ENCODE measurements around the gene RELN. TPM values are rescaled to one million over a fixed set of nuclear protein-coding genes. Genes with fewer than 3 reads are reported as not detected.
"Not testable (repeated sequence)": the region's sequence is repeated elsewhere in the genome, so short reads cannot be mapped to it uniquely, and the experiment has no call there.

Gene RELN
- not detected for total RNA-seq
- polyA plus RNA-seq = not detected

DNA sequence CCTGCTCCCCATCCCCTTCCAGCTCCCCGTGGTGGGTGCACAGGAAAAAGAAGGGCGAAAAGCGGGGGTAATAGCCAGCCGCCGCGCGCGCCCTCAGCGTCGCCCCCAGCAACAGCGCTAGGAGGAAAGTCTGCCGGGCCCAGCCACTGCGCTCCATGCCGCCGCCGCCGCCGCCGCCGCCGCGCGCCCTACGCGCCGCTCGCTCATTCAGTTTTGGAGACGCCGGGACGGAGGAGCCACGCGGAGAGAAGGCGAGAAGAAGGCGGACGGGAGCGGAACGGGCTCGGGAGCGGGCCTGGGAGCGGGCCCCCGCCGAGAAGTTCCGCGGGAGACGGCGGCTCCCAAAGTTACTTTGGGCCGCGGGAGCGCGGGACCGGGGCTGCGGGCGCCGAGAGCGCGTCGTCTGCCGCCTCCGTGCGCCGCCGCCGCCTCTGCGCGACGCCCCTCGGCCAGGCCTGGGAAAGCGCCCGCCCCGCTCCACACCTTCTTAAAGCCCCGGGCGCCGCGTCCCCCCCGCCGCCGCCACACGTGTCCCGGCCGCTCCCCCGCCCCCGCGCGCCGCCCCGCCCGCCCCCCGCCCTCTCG, at the start of gene RELN:
TSS of gene RELN (minus strand) at position 459 of the 585 bp plus-strand sequence. CDS start at position 157, 302 bp downstream.
- ChIA-PET POLR2A (ENCODE audit: partially characterized antibody) (no interaction called here), CTCF (ENCODE audit: partially characterized antibody) (no interaction called here)
- intact Hi-C loops (cut with micrococcal nuclease) = no loop called here
- Mint-ChIP-seq H3K4me1 (peaks cover 3 to 15% (median 9%) of the 10 kb centered on the region in 4 donors), H3K9me3 (peaks cover 0 to 2% (median 0%) of the 10 kb centered on the region in 8 donors), H3K27ac (no peak within 1 kb of the TSS), H3K27me3 (peaks cover 20 to 28% of the 10 kb centered on the region in 2 donors), H3K36me3 (no peaks in the 10 kb centered on the region), H3K4me3 (peak within 1 kb of the TSS; percentile 48 to 80 (median 66))
- Histone ChIP-seq H3K36me3 (ENCODE audit: insufficient read depth, low read length) (no peaks in the 10 kb centered on the region), H3K4me3 (ENCODE audit: low read length in 2 of 2) (no peak within 1 kb of the TSS), H3K27me3 (ENCODE audit: insufficient read depth, low read length) (no peaks in the 10 kb centered on the region), H3K4me1 (ENCODE audit: insufficient read depth, low read length) (no peaks in the 10 kb centered on the region), H3K27ac (ENCODE audit: low read depth, low read length) (no peak within 1 kb of the TSS), H3K9me3 (ENCODE audit: control insufficient read depth in 1 of 2, low read length in 2 of 2) (no peaks in the 10 kb centered on the region)
- DNase-seq = no peak

- Mint-ChIP-seq H3K27me3 (peaks cover 2 to 20% of the 10 kb centered on the region in 2 donors), H3K9me3 (peaks cover 4 to 17% (median 8%) of the 10 kb centered on the region in 8 donors), H3K4me1 (no peaks in the 10 kb centered on the region), H3K27ac (no peak overlapping the region), H3K36me3 (no peaks in the 10 kb centered on the region), H3K4me3 (no peak overlapping the region)
- Histone ChIP-seq H3K9me3 (ENCODE audit: control insufficient read depth in 1 of 2, low read length in 2 of 2) (no peaks in the 10 kb centered on the region), H3K36me3 (ENCODE audit: insufficient read depth, low read length) (no peaks in the 10 kb centered on the region), H3K27me3 (ENCODE audit: insufficient read depth, low read length) (no peaks in the 10 kb centered on the region), H3K27ac (ENCODE audit: low read depth, low read length) (no peak overlapping the region), H3K4me3 (ENCODE audit: low read length in 2 of 2) (no peak overlapping the region), H3K4me1 (ENCODE audit: insufficient read depth, low read length) (no peaks in the 10 kb centered on the region)
- ChIA-PET POLR2A (ENCODE audit: partially characterized antibody) (no interaction called here), CTCF (ENCODE audit: partially characterized antibody) (no interaction called here)
- DNase-seq = no peak
- intact Hi-C loops (cut with micrococcal nuclease) = no loop called here
Observed at GRCh38 chr7:104038136-104038535, 48.7 kb upstream of the RELN start.

DNA sequence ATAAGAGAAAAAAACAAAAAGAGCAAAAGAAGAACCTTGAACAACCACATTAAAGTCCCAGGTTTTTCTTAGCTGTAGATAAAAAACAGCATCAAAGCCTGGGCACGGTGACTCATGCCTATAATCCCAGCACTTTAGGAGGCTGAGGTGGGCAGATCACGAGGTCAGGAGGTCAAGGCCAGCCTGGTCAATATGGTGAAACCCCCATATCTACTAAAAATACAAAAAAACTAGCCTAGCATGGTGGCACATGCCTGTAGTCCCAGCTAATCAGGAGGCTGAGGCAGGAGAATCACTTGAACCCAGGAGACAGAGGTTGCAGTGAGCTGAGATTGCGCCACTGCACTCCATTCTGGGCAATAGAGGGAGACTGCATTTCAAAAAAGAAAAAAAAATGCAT, 47.4 kb upstream of the RELN start:
- DNase-seq; CTCF ChIA-PET (ENCODE audit: partially characterized antibody); intact Hi-C loops (cut with micrococcal nuclease); H3K36me3 Mint-ChIP-seq; H3K27ac Mint-ChIP-seq; H3K9me3 ChIP-seq (ENCODE audit: control insufficient read depth in 1 of 2, low read length in 2 of 2); H3K27ac ChIP-seq (ENCODE audit: low read depth, low read length); POLR2A ChIA-PET (ENCODE audit: partially characterized antibody); H3K4me1 Mint-ChIP-seq; H3K27me3 ChIP-seq (ENCODE audit: insufficient read depth, low read length); H3K4me1 ChIP-seq (ENCODE audit: insufficient read depth, low read length); H3K4me3 ChIP-seq (ENCODE audit: low read length in 2 of 2); H3K36me3 ChIP-seq (ENCODE audit: insufficient read depth, low read length): not testable (repeated sequence)
- H3K9me3 Mint-ChIP-seq = peaks cover 4 to 17% (median 8%) of the 10 kb centered on the region in 8 donors
- H3K4me3 Mint-ChIP-seq = peak overlapping the region in 1 of 8 donors; percentile 36
- peaks cover under 1 to 18% of the 10 kb centered on the region in 2 donors for H3K27me3 Mint-ChIP-seq

- Mint-ChIP-seq H3K36me3 (no peaks in the 10 kb centered on the region), H3K9me3 (peaks cover 4 to 17% (median 9%) of the 10 kb centered on the region in 8 donors), H3K4me3 (no peak overlapping the region), H3K27ac (no peak overlapping the region), H3K4me1 (no peaks in the 10 kb centered on the region), H3K27me3 (peaks cover 0 to 17% of the 10 kb centered on the region in 2 donors)
- no peak for DNase-seq
- POLR2A ChIA-PET (ENCODE audit: partially characterized antibody) = no interaction called here
- no peaks in the 10 kb centered on the region for H3K27me3 ChIP-seq (ENCODE audit: insufficient read depth, low read length)
- H3K4me3 ChIP-seq (ENCODE audit: low read length in 2 of 2) = no peak overlapping the region
- CTCF ChIA-PET (ENCODE audit: partially characterized antibody) = no interaction called here
- no peaks in the 10 kb centered on the region for H3K36me3 ChIP-seq (ENCODE audit: insufficient read depth, low read length)
- H3K4me1 ChIP-seq (ENCODE audit: insufficient read depth, low read length) = no peaks in the 10 kb centered on the region
- intact Hi-C loops (cut with micrococcal nuclease) = no loop called here
- no peak overlapping the region for H3K27ac ChIP-seq (ENCODE audit: low read depth, low read length)
- H3K9me3 ChIP-seq (ENCODE audit: control insufficient read depth in 1 of 2, low read length in 2 of 2) = no peaks in the 10 kb centered on the region
Observed at GRCh38 chr7:104035351-104035750, 45.9 kb upstream of the RELN start.

- Mint-ChIP-seq H3K4me3 (no peak overlapping the region), H3K9me3 (peaks cover 4 to 17% (median 9%) of the 10 kb centered on the region in 8 donors), H3K4me1 (no peaks in the 10 kb centered on the region), H3K27ac (no peak overlapping the region), H3K36me3 (no peaks in the 10 kb centered on the region), H3K27me3 (peaks cover 0 to 17% of the 10 kb centered on the region in 2 donors)
- H3K27ac ChIP-seq (ENCODE audit: low read depth, low read length) = no peak overlapping the region
- DNase-seq = no peak
- intact Hi-C loops (cut with micrococcal nuclease) = no loop called here
- H3K4me1 ChIP-seq (ENCODE audit: insufficient read depth, low read length) = no peaks in the 10 kb centered on the region
- no peaks in the 10 kb centered on the region for H3K27me3 ChIP-seq (ENCODE audit: insufficient read depth, low read length)
- no peaks in the 10 kb centered on the region for H3K9me3 ChIP-seq (ENCODE audit: control insufficient read depth in 1 of 2, low read length in 2 of 2)
- CTCF ChIA-PET (ENCODE audit: partially characterized antibody) = no interaction called here
- POLR2A ChIA-PET (ENCODE audit: partially characterized antibody) = no interaction called here
- H3K4me3 ChIP-seq (ENCODE audit: low read length in 2 of 2) = no peak overlapping the region
- H3K36me3 ChIP-seq (ENCODE audit: insufficient read depth, low read length) = no peaks in the 10 kb centered on the region
Observed at GRCh38 chr7:104034679-104035078, 45.2 kb upstream of the RELN start.

DNA sequence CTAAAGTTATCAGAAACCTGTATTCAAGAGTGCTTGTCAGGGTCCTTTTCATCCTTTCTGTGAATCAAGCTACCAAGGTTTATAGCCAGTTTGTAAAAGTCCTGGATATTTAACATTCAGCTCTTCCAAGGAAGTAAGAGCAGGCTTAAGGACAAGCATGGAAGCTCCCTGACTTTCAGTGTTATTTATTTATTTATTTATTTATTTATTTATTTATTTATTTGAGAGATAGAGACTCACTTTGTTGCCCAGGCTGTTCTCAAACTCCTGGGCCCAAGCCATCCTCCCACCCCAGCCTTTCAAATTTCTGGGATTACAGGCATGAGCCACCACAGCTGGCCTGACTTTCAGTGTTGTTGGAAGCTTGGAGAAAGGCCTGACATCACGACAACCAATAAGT, 44.4 kb upstream of the RELN start:
- intact Hi-C loops (cut with micrococcal nuclease) = no loop called here
- Histone ChIP-seq H3K9me3 (ENCODE audit: control insufficient read depth in 1 of 2, low read length in 2 of 2) (no peaks in the 10 kb centered on the region), H3K4me3 (ENCODE audit: low read length in 2 of 2) (no peak overlapping the region), H3K27ac (ENCODE audit: low read depth, low read length) (no peak overlapping the region), H3K36me3 (ENCODE audit: insufficient read depth, low read length) (no peaks in the 10 kb centered on the region), H3K4me1 (ENCODE audit: insufficient read depth, low read length) (no peaks in the 10 kb centered on the region), H3K27me3 (ENCODE audit: insufficient read depth, low read length) (no peaks in the 10 kb centered on the region)
- ChIA-PET POLR2A (ENCODE audit: partially characterized antibody) (no interaction called here), CTCF (ENCODE audit: partially characterized antibody) (no interaction called here)
- H3K4me3 Mint-ChIP-seq = no peak overlapping the region
- peaks cover 4 to 17% (median 9%) of the 10 kb centered on the region in 8 donors for H3K9me3 Mint-ChIP-seq
- no peak for DNase-seq
- peaks cover 0 to 17% of the 10 kb centered on the region in 2 donors for H3K27me3 Mint-ChIP-seq
- no peaks in the 10 kb centered on the region for H3K4me1 Mint-ChIP-seq
- no peak overlapping the region for H3K27ac Mint-ChIP-seq
- H3K36me3 Mint-ChIP-seq = no peaks in the 10 kb centered on the region

- no peak overlapping the region for H3K4me3 ChIP-seq (ENCODE audit: low read length in 2 of 2)
- Mint-ChIP-seq H3K27me3 (peaks cover 0 to 9% of the 10 kb centered on the region in 2 donors), H3K4me3 (no peak overlapping the region), H3K27ac (no peak overlapping the region), H3K9me3 (peaks cover 4 to 17% (median 9%) of the 10 kb centered on the region in 8 donors), H3K4me1 (no peaks in the 10 kb centered on the region), H3K36me3 (no peaks in the 10 kb centered on the region)
- H3K4me1 ChIP-seq (ENCODE audit: insufficient read depth, low read length) = no peaks in the 10 kb centered on the region
- DNase-seq = no peak
- H3K27me3 ChIP-seq (ENCODE audit: insufficient read depth, low read length) = no peaks in the 10 kb centered on the region
- CTCF ChIA-PET (ENCODE audit: partially characterized antibody) = no interaction called here
- no peaks in the 10 kb centered on the region for H3K36me3 ChIP-seq (ENCODE audit: insufficient read depth, low read length)
- POLR2A ChIA-PET (ENCODE audit: partially characterized antibody) = no interaction called here
- H3K27ac ChIP-seq (ENCODE audit: low read depth, low read length) = no peak overlapping the region
- intact Hi-C loops (cut with micrococcal nuclease) = no loop called here
- H3K9me3 ChIP-seq (ENCODE audit: control insufficient read depth in 1 of 2, low read length in 2 of 2) = no peaks in the 10 kb centered on the region
Observed at GRCh38 chr7:104032486-104032885, 43.0 kb upstream of the RELN start.

GRCh38 chr7:104029765-104030164, 40.3 kb upstream of the RELN start:
- POLR2A ChIA-PET (ENCODE audit: partially characterized antibody) = no interaction called here
- Mint-ChIP-seq H3K36me3 (no peaks in the 10 kb centered on the region), H3K27ac (no peak overlapping the region)

More at GRCh38 chr7:104029765-104030164, 40.3 kb upstream of the RELN start:
- H3K9me3 ChIP-seq (ENCODE audit: control insufficient read depth in 1 of 2, low read length in 2 of 2) = no peaks in the 10 kb centered on the region
- no peaks in the 10 kb centered on the region for H3K4me1 ChIP-seq (ENCODE audit: insufficient read depth, low read length)
- Mint-ChIP-seq H3K9me3 (peaks cover 4 to 9% (median 5%) of the 10 kb centered on the region in 8 donors), H3K4me3 (no peak overlapping the region), H3K27me3 (peaks cover 0 to 3% of the 10 kb centered on the region in 2 donors), H3K4me1 (no peaks in the 10 kb centered on the region)
- H3K27me3 ChIP-seq (ENCODE audit: insufficient read depth, low read length) = no peaks in the 10 kb centered on the region
- CTCF ChIA-PET (ENCODE audit: partially characterized antibody) = no interaction called here
- no peak for DNase-seq
- H3K4me3 ChIP-seq (ENCODE audit: low read length in 2 of 2) = no peak overlapping the region
- intact Hi-C loops (cut with micrococcal nuclease) = no loop called here
- no peak overlapping the region for H3K27ac ChIP-seq (ENCODE audit: low read depth, low read length)
- no peaks in the 10 kb centered on the region for H3K36me3 ChIP-seq (ENCODE audit: insufficient read depth, low read length)

Measured in CD4-positive, alpha-beta memory T cell (primary cell).